Lung (tissue), 12 donors: ENCODE data around the gene CCHCR1. TPM values are rescaled to one million over a fixed set of nuclear protein-coding genes. Genes with fewer than 3 reads are reported as not detected.

ENCODE experiments used
- ATAC-seq: fragments of 200-7000 bp; cut with Tn5 transposase; one replicate; pipeline ENCODE4 v1.9.1; 2020; ENCODE audit warnings: moderate number of reproducible peaks; ENCODE audit not compliant: insufficient read depth, low FRiP score
- DNase-seq, 3 donors: peaks; one replicate each; pipeline ENCODE4 v3.0.0-alpha.2; 2013 to 2017
- H3K27ac ChIP-seq, 2 donors: one replicate each; pipeline ENCODE4 v1.5.1; 2013; ENCODE audit warnings: mild to moderate bottlenecking in 2 of 2, moderate library complexity in 2 of 2, control low read depth in 1 of 2, inconsistent platforms in 1 of 2, low read depth in 1 of 2, low read length in 1 of 2
- H3K27me3 ChIP-seq, 3 donors: one replicate each; pipeline ENCODE4 v1.5.1; 2013; ENCODE audit warnings: low read length in 2 of 3; ENCODE audit not compliant: control insufficient read depth in 3 of 3, insufficient read depth in 3 of 3
- H3K36me3 ChIP-seq, 4 donors: one replicate each; pipeline ENCODE4 v1.5.1; 2013; ENCODE audit warnings: low read length in 4 of 4, mild to moderate bottlenecking in 1 of 4, moderate library complexity in 1 of 4; ENCODE audit not compliant: control insufficient read depth in 4 of 4, insufficient read depth in 4 of 4
- H3K4me1 ChIP-seq, 5 donors: one replicate each; pipeline ENCODE4 v1.5.1; 2013; ENCODE audit warnings: low read length in 5 of 5, mild to moderate bottlenecking in 2 of 5, moderate library complexity in 1 of 5; ENCODE audit not compliant: control insufficient read depth in 5 of 5, insufficient read depth in 5 of 5
- H3K4me3 ChIP-seq: one replicate; pipeline ENCODE4 v1.5.1; 2013; ENCODE audit warnings: mild to moderate bottlenecking, control low read depth, moderate library complexity
- H3K9ac ChIP-seq, 2 donors: one replicate each; pipeline ENCODE4 v1.5.1; 2013; ENCODE audit warnings: low read length in 2 of 2, control low read depth in 1 of 2; ENCODE audit not compliant: insufficient read depth in 1 of 2
- H3K9me3 ChIP-seq, 4 donors: one replicate each; pipeline ENCODE4 v1.5.1; 2013; ENCODE audit warnings: low read length in 3 of 4, mild to moderate bottlenecking in 1 of 4, moderate library complexity in 1 of 4; ENCODE audit not compliant: control insufficient read depth in 4 of 4, insufficient read depth in 3 of 4
- CTCF ChIP-seq: IDR thresholded peaks from 2 replicates; pipeline ENCODE4 v1.5.1; 2012; ENCODE audit warnings: mild to moderate bottlenecking; ENCODE audit errors: control extremely low read depth, extremely low read depth
- WGBS, 2 donors: extraction: QIAGEN DNeasy Blood & Tissue Kit; methylation state at CpG; one replicate each; pipeline ENCODE4 v1.1.7; 2013; 5-methylcytosine and 5-hydroxymethylcytosine counted together
- polyA plus RNA-seq, 2 donors: library from polyadenylated mRNA; stranded (reverse); fragments of 200-250 nt; gene quantifications; one replicate each; pipeline ENCODE4 v1.2.1, GENCODE V29; 2013
- total RNA-seq, 2 donors: library from RNA; depleted of rRNA in 1 of 2; stranded (reverse); fragments of >200 nt in 1 of 2; gene quantifications; one replicate each; pipeline ENCODE4 v1.2.1, GENCODE V29; 2014 to 2021
- donor health status: control.
- donor health status: control.
- donor health status: Bipolar disorder and iron deficiency.
- donor health status: healthy.
- donor health status: DM: yes; HTN: yes; CAD: no.

The CCHCR1 gene
- total and polyA plus RNA-seq, 4 donors, result 11.0 to 32.8 (median 17.2) TPM

GRCh38 chr6:31103136-31103535 lies 54.5 kb downstream of the CCHCR1 start:
- Histone ChIP-seq H3K4me1 (peaks cover 0 to 2% (median 0%) of the 10 kb centered on the region in 5 donors), H3K27ac (no peak overlapping the region)
- 99 to 100% methylated on average over 2 of the region's 2 CpGs for WGBS, 2 donors

GRCh38 chr6:31098449-31098938 lies 59.1 kb downstream of the CCHCR1 start:
- DNase-seq (no peak), ATAC-seq (no peak)
- WGBS, 2 donors, result 89 to 95% methylated on average over 4 of the region's 4 CpGs
- TF ChIP-seq CTCF, result no peak
- H3K27ac ChIP-seq, result no peak overlapping the region
- no peak overlapping the region for H3K4me3 ChIP-seq
- no peaks in the 10 kb centered on the region for H3K36me3 ChIP-seq
- H3K9ac ChIP-seq, result no peak overlapping the region
- no peaks in the 10 kb centered on the region for H3K27me3 ChIP-seq
- peaks cover 0 to 9% (median 0%) of the 10 kb centered on the region in 5 donors for H3K4me1 ChIP-seq
- no peaks in the 10 kb centered on the region for H3K9me3 ChIP-seq

More at GRCh38 chr6:31103136-31103535, 54.5 kb downstream of the CCHCR1 start:
- Histone ChIP-seq H3K9me3 (peaks cover 0 to 2% (median 0%) of the 10 kb centered on the region in 4 donors), H3K4me3 (no peak overlapping the region), H3K36me3 (no peaks in the 10 kb centered on the region), H3K27me3 (no peaks in the 10 kb centered on the region), H3K9ac (no peak overlapping the region)
- no peak for TF ChIP-seq CTCF
- ATAC-seq (no peak), DNase-seq (no peak)

- no peak overlapping the region for H3K27ac ChIP-seq
- WGBS, 2 donors, result 61 to 68% methylated on average over 5 of the region's 5 CpGs
- H3K4me1 ChIP-seq, result peaks cover 0 to 7% (median 0%) of the 10 kb centered on the region in 5 donors
- H3K9me3 ChIP-seq, result no peaks in the 10 kb centered on the region
- ATAC-seq, result no peak
- TF ChIP-seq CTCF, result no peak
- H3K27me3 ChIP-seq, result no peaks in the 10 kb centered on the region
- no peaks in the 10 kb centered on the region for H3K36me3 ChIP-seq
- no peak overlapping the region for H3K9ac ChIP-seq
- no peak for DNase-seq
- H3K4me3 ChIP-seq, result no peak overlapping the region
These were observed 60.9 kb downstream of the CCHCR1 start for GRCh38 chr6:31096656-31097055.

- no peaks in the 10 kb centered on the region for H3K27me3 ChIP-seq
- no peak overlapping the region for H3K4me3 ChIP-seq
- no peaks in the 10 kb centered on the region for H3K9me3 ChIP-seq
- H3K36me3 ChIP-seq, result no peaks in the 10 kb centered on the region
- no peak for TF ChIP-seq CTCF
- H3K4me1 ChIP-seq, result peaks cover 0 to 7% (median 0%) of the 10 kb centered on the region in 5 donors
- ATAC-seq, result no peak
- H3K27ac ChIP-seq, result no peak overlapping the region
- DNase-seq, result no peak
- H3K9ac ChIP-seq, result no peak overlapping the region
- 81 to 89% methylated on average over 3 of the region's 3 CpGs for WGBS, 2 donors
These were observed 61.4 kb downstream of the CCHCR1 start for GRCh38 chr6:31096215-31096614.
